K562 (cell line): ENCODE data around the gene LENEP. TPM values are rescaled to one million over a fixed set of nuclear protein-coding genes. Genes with fewer than 3 reads are reported as not detected.

Experiments used
- CHD4 ChIP-seq: fragments of 200-600 bp; sonication (generic); IDR thresholded peaks from 3 replicates; pipeline ENCODE4 v1.6.1; 2012; ENCODE audit warnings: low read depth, mild to moderate bottlenecking, mixed read lengths, low read length, inconsistent platforms; ENCODE audit not compliant: insufficient read depth, insufficient replicate concordance, poor library complexity, severe bottlenecking
- HNRNPH1 ChIP-seq: fragments of 200-400 bp; formaldehyde crosslinking; optimal IDR thresholded peaks from 2 replicates; pipeline ENCODE3; 2017; ENCODE audit warnings: low read depth, mild to moderate bottlenecking, low read length, moderate library complexity
- MEIS2 ChIP-seq: fragments of 450-650 bp; IDR thresholded peaks from 2 replicates; pipeline ENCODE4 v1.6.1; 2014; ENCODE audit warnings: mild to moderate bottlenecking; ENCODE audit not compliant: partially characterized antibody
- MTA3 ChIP-seq: fragments of 450-650 bp; formaldehyde crosslinking; IDR thresholded peaks from 2 replicates; pipeline ENCODE4 v1.6.1; 2017; ENCODE audit warnings: mild to moderate bottlenecking, borderline replicate concordance
- NBN ChIP-seq: fragments of 450-650 bp; IDR thresholded peaks from 2 replicates; pipeline ENCODE4 v1.6.1; 2016; ENCODE audit warnings: low read depth, mild to moderate bottlenecking
- POLR2AphosphoS2 ChIP-seq: IDR thresholded peaks from 2 replicates; pipeline ENCODE4 v1.6.1; 2012; ENCODE audit warnings: low read length, improper control_type of control experiment
- RFX1 ChIP-seq: fragments of 450-650 bp; IDR thresholded peaks from 2 replicates; pipeline ENCODE4 v1.6.1; 2016; ENCODE audit warnings: mild to moderate bottlenecking, moderate library complexity
- U2AF2 ChIP-seq: fragments of 200-400 bp; formaldehyde crosslinking; optimal IDR thresholded peaks from 2 replicates; pipeline ENCODE3; 2017; ENCODE audit warnings: low read depth, mild to moderate bottlenecking, low read length
- ZBTB1 ChIP-seq: sonication (generic); formaldehyde crosslinking; IDR thresholded peaks from 2 replicates; pipeline ENCODE4 v1.8.1; 2023; ENCODE audit warnings: missing genetic modification reagents, low read depth, mild to moderate bottlenecking, borderline replicate concordance
- ZNF133 ChIP-seq: fragments of 250-450 bp; sonication (Bioruptor Pico); IDR thresholded peaks from 2 replicates; pipeline ENCODE4 v1.4.0; 2020; ENCODE audit warnings: mild to moderate bottlenecking
- ZNF551 ChIP-seq: fragments of 250-450 bp; sonication (Bioruptor Pico); IDR thresholded peaks from 2 replicates; pipeline ENCODE4 v1.5.0; 2021; ENCODE audit warnings: mild to moderate bottlenecking, moderate library complexity
- ZNF76 ChIP-seq: fragments of 250-450 bp; sonication (Bioruptor Pico); IDR thresholded peaks from 2 replicates; pipeline ENCODE4 v1.4.0; 2020; ENCODE audit warnings: mild to moderate bottlenecking, moderate library complexity, borderline replicate concordance
- polyA plus RNA-seq, 8 experiments: library from polyadenylated mRNA; depleted of rRNA in 4 of 8; stranded (reverse) in 5 of 8; unstranded in 3 of 8; fragments of >200 nt; fragmentation: Nextera tagmentation in 2 of 8; fragmentation: Illumina TruSeq in 1 of 8; extraction: Ambion mirVana in 2 of 8; extraction: Trizol in 1 of 8; gene quantifications; 2 replicates each; pipeline versions ENCODE4 v1.2.1 to v1.2.3, GENCODE V29; 2011 to 2014; ENCODE audit warnings: inconsistent platforms in 1 of 8, missing spikeins in 1 of 8
- total RNA-seq, 7 experiments: library from RNA; depleted of rRNA in 6 of 7; stranded (reverse); fragments of >200 nt in 6 of 7; fragmentation: Illumina TruSeq in 2 of 7; extraction: Trizol in 2 of 7; gene quantifications; 2 replicates each; pipeline versions ENCODE4 v1.2.1 to v1.2.3, GENCODE V29; 2011 to 2021; ENCODE audit warnings: low replicate concordance in 1 of 7
- TF ChIP-seq, protein P1 (sequence below): sonication (generic); formaldehyde crosslinking; IDR thresholded peaks from 2 replicates; pipeline ENCODE4 v1.9.0; 2022; ENCODE audit warnings: mild to moderate bottlenecking, missing genetic modification reagents
- TF ChIP-seq, protein P2 (sequence below), 3 experiments: fragments of 200-800 bp in 1 of 3; fragments of 250-450 bp in 1 of 3; fragments of 450-650 bp in 1 of 3; sonication (Bioruptor Pico) in 1 of 3; sonication (Bioruptor generic) in 1 of 3; formaldehyde crosslinking in 1 of 3; IDR thresholded peaks; 2 replicates each; pipeline versions ENCODE4 v1.6.1 to v1.8.0; 2016 to 2022; ENCODE audit warnings: mild to moderate bottlenecking in 2 of 3, missing genetic modification characterization in 2 of 3, missing compliant biosample characterization in 1 of 3, moderate library complexity in 1 of 3
- TF ChIP-seq, protein P3 (sequence below): fragments of 450-650 bp; IDR thresholded peaks from 2 replicates; pipeline ENCODE4 v1.6.1; 2016; ENCODE audit warnings: borderline replicate concordance
- TF ChIP-seq, protein P4 (sequence below): fragments of 450-650 bp; IDR thresholded peaks from 2 replicates; pipeline ENCODE4 v1.7.1; 2018; ENCODE audit warnings: mild to moderate bottlenecking, low read depth; ENCODE audit not compliant: partially characterized antibody

Gene LENEP
- total and polyA plus RNA-seq, 9 of the 15 experiments (the other 6 are each of a cell fraction or from before 2014, with no cell fraction given), result 0.23 to 0.87 (median 0.67) TPM; not detected in 5

DNA sequence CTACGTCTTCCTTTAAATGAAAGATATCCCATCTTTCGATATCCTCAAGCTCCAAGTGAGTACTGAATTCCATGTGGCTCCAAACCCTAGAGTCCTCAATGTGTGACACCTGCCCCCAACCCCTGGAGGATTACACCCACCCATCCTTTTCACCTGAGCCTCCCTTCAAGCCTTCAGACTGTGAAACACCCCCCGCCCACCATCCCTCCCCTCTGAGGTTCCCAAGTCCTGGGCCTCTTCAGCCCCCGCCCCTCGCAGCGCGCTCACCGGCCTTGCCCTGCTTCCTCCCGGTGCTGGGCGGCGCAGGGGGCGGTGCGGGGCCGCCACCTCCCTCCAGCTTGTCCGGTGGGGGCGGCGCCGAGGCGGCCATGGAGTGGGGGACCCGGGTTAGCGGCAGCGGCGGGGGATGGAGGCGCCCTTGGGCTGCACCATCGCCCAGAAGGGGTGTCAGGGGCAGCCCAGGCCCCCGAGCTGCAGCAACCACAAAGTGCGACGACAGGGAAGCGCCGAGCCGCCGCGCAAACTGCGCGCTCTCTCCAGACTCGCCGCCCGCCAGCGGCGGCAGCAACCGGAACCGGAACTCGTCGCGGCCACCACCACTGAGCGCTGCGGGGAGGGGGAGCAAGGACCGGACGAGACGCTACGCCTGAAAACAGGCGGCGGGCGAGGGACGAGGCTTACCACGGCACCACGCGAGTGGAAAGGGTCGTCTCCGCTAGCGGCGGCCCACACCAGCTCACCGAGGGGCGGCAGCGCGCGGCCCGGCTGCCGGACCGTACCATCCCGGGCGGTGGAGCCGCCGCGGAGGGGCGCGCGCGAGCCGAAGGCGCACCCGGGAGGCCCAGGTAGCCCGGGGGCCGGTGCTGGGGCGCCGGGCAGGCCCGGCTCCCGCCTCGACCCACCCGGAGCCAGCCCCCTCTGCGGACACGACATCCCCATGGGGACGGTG is 31.9 kb upstream of the LENEP start, which contains the start of gene PYGO2 (continued):
- TF ChIP-seq, protein P1, sequence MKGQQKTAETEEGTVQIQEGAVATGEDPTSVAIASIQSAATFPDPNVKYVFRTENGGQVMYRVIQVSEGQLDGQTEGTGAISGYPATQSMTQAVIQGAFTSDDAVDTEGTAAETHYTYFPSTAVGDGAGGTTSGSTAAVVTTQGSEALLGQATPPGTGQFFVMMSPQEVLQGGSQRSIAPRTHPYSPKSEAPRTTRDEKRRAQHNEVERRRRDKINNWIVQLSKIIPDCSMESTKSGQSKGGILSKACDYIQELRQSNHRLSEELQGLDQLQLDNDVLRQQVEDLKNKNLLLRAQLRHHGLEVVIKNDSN (CRISPR knock-in tag), result no peak
- TF ChIP-seq NBN, result peak; percentile 34; the same call in 1 of the 2 replicates
- TF ChIP-seq, protein P2, sequence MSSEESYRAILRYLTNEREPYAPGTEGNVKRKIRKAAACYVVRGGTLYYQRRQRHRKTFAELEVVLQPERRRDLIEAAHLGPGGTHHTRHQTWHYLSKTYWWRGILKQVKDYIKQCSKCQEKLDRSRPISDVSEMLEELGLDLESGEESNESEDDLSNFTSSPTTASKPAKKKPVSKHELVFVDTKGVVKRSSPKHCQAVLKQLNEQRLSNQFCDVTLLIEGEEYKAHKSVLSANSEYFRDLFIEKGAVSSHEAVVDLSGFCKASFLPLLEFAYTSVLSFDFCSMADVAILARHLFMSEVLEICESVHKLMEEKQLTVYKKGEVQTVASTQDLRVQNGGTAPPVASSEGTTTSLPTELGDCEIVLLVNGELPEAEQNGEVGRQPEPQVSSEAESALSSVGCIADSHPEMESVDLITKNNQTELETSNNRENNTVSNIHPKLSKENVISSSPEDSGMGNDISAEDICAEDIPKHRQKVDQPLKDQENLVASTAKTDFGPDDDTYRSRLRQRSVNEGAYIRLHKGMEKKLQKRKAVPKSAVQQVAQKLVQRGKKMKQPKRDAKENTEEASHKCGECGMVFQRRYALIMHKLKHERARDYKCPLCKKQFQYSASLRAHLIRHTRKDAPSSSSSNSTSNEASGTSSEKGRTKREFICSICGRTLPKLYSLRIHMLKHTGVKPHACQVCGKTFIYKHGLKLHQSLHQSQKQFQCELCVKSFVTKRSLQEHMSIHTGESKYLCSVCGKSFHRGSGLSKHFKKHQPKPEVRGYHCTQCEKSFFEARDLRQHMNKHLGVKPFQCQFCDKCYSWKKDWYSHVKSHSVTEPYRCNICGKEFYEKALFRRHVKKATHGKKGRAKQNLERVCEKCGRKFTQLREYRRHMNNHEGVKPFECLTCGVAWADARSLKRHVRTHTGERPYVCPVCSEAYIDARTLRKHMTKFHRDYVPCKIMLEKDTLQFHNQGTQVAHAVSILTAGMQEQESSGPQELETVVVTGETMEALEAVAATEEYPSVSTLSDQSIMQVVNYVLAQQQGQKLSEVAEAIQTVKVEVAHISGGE (CRISPR knock-in tag; IDR thresholded peaks at IDR 0.05), result peak in 2 of 3 experiments; percentile 21 to 78; a peak in 3 of 6 replicates
- TF ChIP-seq, protein P3, sequence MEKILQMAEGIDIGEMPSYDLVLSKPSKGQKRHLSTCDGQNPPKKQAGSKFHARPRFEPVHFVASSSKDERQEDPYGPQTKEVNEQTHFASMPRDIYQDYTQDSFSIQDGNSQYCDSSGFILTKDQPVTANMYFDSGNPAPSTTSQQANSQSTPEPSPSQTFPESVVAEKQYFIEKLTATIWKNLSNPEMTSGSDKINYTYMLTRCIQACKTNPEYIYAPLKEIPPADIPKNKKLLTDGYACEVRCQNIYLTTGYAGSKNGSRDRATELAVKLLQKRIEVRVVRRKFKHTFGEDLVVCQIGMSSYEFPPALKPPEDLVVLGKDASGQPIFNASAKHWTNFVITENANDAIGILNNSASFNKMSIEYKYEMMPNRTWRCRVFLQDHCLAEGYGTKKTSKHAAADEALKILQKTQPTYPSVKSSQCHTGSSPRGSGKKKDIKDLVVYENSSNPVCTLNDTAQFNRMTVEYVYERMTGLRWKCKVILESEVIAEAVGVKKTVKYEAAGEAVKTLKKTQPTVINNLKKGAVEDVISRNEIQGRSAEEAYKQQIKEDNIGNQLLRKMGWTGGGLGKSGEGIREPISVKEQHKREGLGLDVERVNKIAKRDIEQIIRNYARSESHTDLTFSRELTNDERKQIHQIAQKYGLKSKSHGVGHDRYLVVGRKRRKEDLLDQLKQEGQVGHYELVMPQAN, result peak; percentile 72; the same call in 1 of the 2 replicates
- TF ChIP-seq ZNF133, result no peak
- no peak for TF ChIP-seq U2AF2
- TF ChIP-seq POLR2AphosphoS2, result peak; percentile 95
- TF ChIP-seq HNRNPH1, result no peak
- peak; percentile 72; the same call in 1 of the 2 replicates for TF ChIP-seq ZBTB1
- peak; percentile 92; the same call in 1 of the 2 replicates for TF ChIP-seq MTA3
- 0 out of 2 replicates have a peak, but pooled peaks have one; percentile 31 for TF ChIP-seq ZNF76 (CRISPR knock-in tag)
- no peak for TF ChIP-seq CHD4
- no peak for TF ChIP-seq RFX1
- peak; percentile 11 for TF ChIP-seq MEIS2
- TF ChIP-seq ZNF551, result no peak
- TF ChIP-seq, protein P4, sequence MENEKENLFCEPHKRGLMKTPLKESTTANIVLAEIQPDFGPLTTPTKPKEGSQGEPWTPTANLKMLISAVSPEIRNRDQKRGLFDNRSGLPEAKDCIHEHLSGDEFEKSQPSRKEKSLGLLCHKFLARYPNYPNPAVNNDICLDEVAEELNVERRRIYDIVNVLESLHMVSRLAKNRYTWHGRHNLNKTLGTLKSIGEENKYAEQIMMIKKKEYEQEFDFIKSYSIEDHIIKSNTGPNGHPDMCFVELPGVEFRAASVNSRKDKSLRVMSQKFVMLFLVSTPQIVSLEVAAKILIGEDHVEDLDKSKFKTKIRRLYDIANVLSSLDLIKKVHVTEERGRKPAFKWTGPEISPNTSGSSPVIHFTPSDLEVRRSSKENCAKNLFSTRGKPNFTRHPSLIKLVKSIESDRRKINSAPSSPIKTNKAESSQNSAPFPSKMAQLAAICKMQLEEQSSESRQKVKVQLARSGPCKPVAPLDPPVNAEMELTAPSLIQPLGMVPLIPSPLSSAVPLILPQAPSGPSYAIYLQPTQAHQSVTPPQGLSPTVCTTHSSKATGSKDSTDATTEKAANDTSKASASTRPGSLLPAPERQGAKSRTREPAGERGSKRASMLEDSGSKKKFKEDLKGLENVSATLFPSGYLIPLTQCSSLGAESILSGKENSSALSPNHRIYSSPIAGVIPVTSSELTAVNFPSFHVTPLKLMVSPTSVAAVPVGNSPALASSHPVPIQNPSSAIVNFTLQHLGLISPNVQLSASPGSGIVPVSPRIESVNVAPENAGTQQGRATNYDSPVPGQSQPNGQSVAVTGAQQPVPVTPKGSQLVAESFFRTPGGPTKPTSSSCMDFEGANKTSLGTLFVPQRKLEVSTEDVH, result peak; percentile 60
